ENCODE measurements around the gene RAB39B. TPM values are rescaled to one million over a fixed set of nuclear protein-coding genes. Genes with fewer than 3 reads are reported as not detected.

Gene RAB39B
- total RNA-seq, 1 donor from 2014 or later = 8.7 TPM

GRCh38 chrX:155237719-155238118 is 26.6 kb downstream of the RAB39B start:
- Mint-ChIP-seq H3K4me3 (no peak overlapping the region), H3K27me3 (ENCODE audit: insufficient read depth, low read depth) (no peaks in the 10 kb centered on the region), H3K4me1 (peaks cover 3% of the 10 kb centered on the region), H3K9me3 (no peaks in the 10 kb centered on the region), H3K27ac (no peak overlapping the region), H3K36me3 (peaks cover 5% of the 10 kb centered on the region)
- no peaks in the 10 kb centered on the region for H3K27me3 ChIP-seq
- no peaks in the 10 kb centered on the region for H3K9me3 ChIP-seq (ENCODE audit: low read depth)
- H2AFZ ChIP-seq (replicated peaks) = no peak overlapping the region
- H3K4me3 ChIP-seq = no peak overlapping the region
- no peak for DNase-seq (ENCODE audit: low spot score)
- no peak overlapping the region for H3K27ac ChIP-seq
- peaks cover 7% of the 10 kb centered on the region for H4K20me1 ChIP-seq (ENCODE audit: low read depth)
- H3K79me2 ChIP-seq (ENCODE audit: low read depth) = no peaks in the 10 kb centered on the region
- H3F3A ChIP-seq (ENCODE audit: low read depth) = no peaks in the 10 kb centered on the region
- H3K9ac ChIP-seq = no peak overlapping the region
- no peaks in the 10 kb centered on the region for H3K4me1 ChIP-seq
- H3K36me3 ChIP-seq = peaks cover 11% of the 10 kb centered on the region
- no peak for TF ChIP-seq EZH2 (IDR thresholded peaks at IDR 0.05)
- TF ChIP-seq, protein P1, sequence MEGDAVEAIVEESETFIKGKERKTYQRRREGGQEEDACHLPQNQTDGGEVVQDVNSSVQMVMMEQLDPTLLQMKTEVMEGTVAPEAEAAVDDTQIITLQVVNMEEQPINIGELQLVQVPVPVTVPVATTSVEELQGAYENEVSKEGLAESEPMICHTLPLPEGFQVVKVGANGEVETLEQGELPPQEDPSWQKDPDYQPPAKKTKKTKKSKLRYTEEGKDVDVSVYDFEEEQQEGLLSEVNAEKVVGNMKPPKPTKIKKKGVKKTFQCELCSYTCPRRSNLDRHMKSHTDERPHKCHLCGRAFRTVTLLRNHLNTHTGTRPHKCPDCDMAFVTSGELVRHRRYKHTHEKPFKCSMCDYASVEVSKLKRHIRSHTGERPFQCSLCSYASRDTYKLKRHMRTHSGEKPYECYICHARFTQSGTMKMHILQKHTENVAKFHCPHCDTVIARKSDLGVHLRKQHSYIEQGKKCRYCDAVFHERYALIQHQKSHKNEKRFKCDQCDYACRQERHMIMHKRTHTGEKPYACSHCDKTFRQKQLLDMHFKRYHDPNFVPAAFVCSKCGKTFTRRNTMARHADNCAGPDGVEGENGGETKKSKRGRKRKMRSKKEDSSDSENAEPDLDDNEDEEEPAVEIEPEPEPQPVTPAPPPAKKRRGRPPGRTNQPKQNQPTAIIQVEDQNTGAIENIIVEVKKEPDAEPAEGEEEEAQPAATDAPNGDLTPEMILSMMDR (IDR thresholded peaks at IDR 0.05) = no peak
- no peak for TF ChIP-seq EZH2phosphoT487 (IDR thresholded peaks at IDR 0.05)
- no peak overlapping the region for H3K4me2 ChIP-seq

GRCh38 chrX:155235891-155236290 is 28.4 kb downstream of the RAB39B start:
- H3K36me3 Mint-ChIP-seq = peaks cover 8% of the 10 kb centered on the region
- peaks cover 11% of the 10 kb centered on the region for H3K36me3 ChIP-seq

DNA sequence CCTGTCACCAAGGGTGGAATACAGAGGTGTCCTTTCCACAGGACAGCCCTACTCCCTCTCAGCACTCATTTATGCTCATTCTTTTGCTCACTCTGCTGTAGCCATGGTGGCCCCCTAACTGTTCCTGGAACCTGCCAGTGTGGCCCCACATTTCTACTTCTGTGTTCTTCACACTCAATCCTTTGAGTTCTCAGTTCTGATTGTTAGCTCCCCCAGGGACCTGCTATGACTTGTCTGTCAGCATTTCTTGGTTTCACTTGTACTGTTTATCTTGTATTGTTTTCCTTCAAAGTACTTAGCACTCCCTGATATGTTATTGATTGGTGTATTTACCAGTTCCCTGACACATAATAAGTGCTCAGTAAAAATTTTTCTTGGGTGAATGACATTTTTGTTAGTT is 33.1 kb downstream of the RAB39B start:
- Histone ChIP-seq H3K27me3 (no peaks in the 10 kb centered on the region), H2AFZ (replicated peaks) (no peak overlapping the region), H3K9ac (no peak overlapping the region), H3K27ac (no peak overlapping the region), H3K79me2 (ENCODE audit: low read depth) (peaks cover 11% of the 10 kb centered on the region), H3K4me1 (no peaks in the 10 kb centered on the region), H3K4me2 (no peak overlapping the region), H3F3A (ENCODE audit: low read depth) (no peaks in the 10 kb centered on the region), H3K36me3 (peaks cover 10% of the 10 kb centered on the region), H3K4me3 (no peak overlapping the region), H4K20me1 (ENCODE audit: low read depth) (peaks cover 7% of the 10 kb centered on the region), H3K9me3 (ENCODE audit: low read depth) (no peaks in the 10 kb centered on the region)
- H3K36me3 Mint-ChIP-seq = peaks cover 8% of the 10 kb centered on the region
- H3K4me1 Mint-ChIP-seq = no peaks in the 10 kb centered on the region
- no peaks in the 10 kb centered on the region for H3K9me3 Mint-ChIP-seq
- DNase-seq (ENCODE audit: low spot score) = no peak
- H3K27me3 Mint-ChIP-seq (ENCODE audit: insufficient read depth, low read depth) = no peaks in the 10 kb centered on the region
- TF ChIP-seq, protein P1 (IDR thresholded peaks at IDR 0.05) = no peak
- TF ChIP-seq EZH2 (IDR thresholded peaks at IDR 0.05) (no peak), EZH2phosphoT487 (IDR thresholded peaks at IDR 0.05) (no peak)
- no peak overlapping the region for H3K4me3 Mint-ChIP-seq
- H3K27ac Mint-ChIP-seq = no peak overlapping the region

More at GRCh38 chrX:155235891-155236290, 28.4 kb downstream of the RAB39B start:
- Mint-ChIP-seq H3K27ac (no peak overlapping the region), H3K27me3 (ENCODE audit: insufficient read depth, low read depth) (no peaks in the 10 kb centered on the region), H3K9me3 (no peaks in the 10 kb centered on the region), H3K4me3 (no peak overlapping the region), H3K4me1 (no peaks in the 10 kb centered on the region)
- Histone ChIP-seq H3K4me2 (no peak overlapping the region), H3K4me1 (no peaks in the 10 kb centered on the region), H2AFZ (replicated peaks) (no peak overlapping the region), H3K4me3 (no peak overlapping the region), H3F3A (ENCODE audit: low read depth) (no peaks in the 10 kb centered on the region), H3K79me2 (ENCODE audit: low read depth) (peaks cover 7% of the 10 kb centered on the region), H3K27me3 (no peaks in the 10 kb centered on the region), H3K9ac (no peak overlapping the region), H3K27ac (no peak overlapping the region), H4K20me1 (ENCODE audit: low read depth) (peaks cover 7% of the 10 kb centered on the region), H3K9me3 (ENCODE audit: low read depth) (no peaks in the 10 kb centered on the region)
- TF ChIP-seq, protein P1 (IDR thresholded peaks at IDR 0.05) = no peak
- no peak for TF ChIP-seq EZH2 (IDR thresholded peaks at IDR 0.05)
- no peak for TF ChIP-seq EZH2phosphoT487 (IDR thresholded peaks at IDR 0.05)
- DNase-seq (ENCODE audit: low spot score) = no peak

All from neural progenitor cell (in vitro differentiated cells).